ENCODE data around the gene THEM4.
"Not testable (repeated sequence)": the region's sequence is repeated elsewhere in the genome, so short reads cannot be mapped to it uniquely, and the experiment has no call there.

THEM4 gene

GRCh38 chr1:151858030-151858746 is 51.1 kb downstream of the THEM4 start:
- in situ Hi-C loops (cut with HindIII; ENCODE audit: low sequenced_read_pairs): no loop called here
- no peak for DNase-seq (ENCODE audit: low read depth)
- H3K4me3 ChIP-seq (ENCODE audit: low read depth, low read length): no peak overlapping the region
- no peak for TF ChIP-seq CTCF (IDR thresholded peaks at IDR 0.05; ENCODE audit: low read depth, low read length, missing control alignments)

- in situ Hi-C loops (cut with HindIII; ENCODE audit: low sequenced_read_pairs): no loop called here
- no peak overlapping the region for H3K4me3 ChIP-seq (ENCODE audit: low read depth, low read length)
- TF ChIP-seq CTCF (IDR thresholded peaks at IDR 0.05; ENCODE audit: low read depth, low read length, missing control alignments): no peak
- DNase-seq (ENCODE audit: low read depth): no peak
Measured at GRCh38 chr1:151855933-151856332, 53.4 kb downstream of the THEM4 start.

- H3K4me3 ChIP-seq (ENCODE audit: low read depth, low read length); DNase-seq (ENCODE audit: low read depth); in situ Hi-C loops (cut with HindIII; ENCODE audit: low sequenced_read_pairs): not testable (repeated sequence)
Measured at GRCh38 chr1:151855516-151855915, 53.8 kb downstream of the THEM4 start.

- no peak overlapping the region for H3K4me3 ChIP-seq (ENCODE audit: low read depth, low read length)
- in situ Hi-C loops (cut with HindIII; ENCODE audit: low sequenced_read_pairs): no loop called here
- no peak for DNase-seq (ENCODE audit: low read depth)
- no peak for TF ChIP-seq CTCF (IDR thresholded peaks at IDR 0.05; ENCODE audit: low read depth, low read length, missing control alignments)
Measured at GRCh38 chr1:151854658-151855057, 54.7 kb downstream of the THEM4 start.

GRCh38 chr1:151853411-151853943 is 55.8 kb downstream of the THEM4 start, which contains the start of gene THEM5:
Gene THEM5 (minus strand): TSS chr1:151853712. CDS start chr1:151853565, 147 bp downstream.
- no peak for DNase-seq (ENCODE audit: low read depth)
- in situ Hi-C loops (cut with HindIII; ENCODE audit: low sequenced_read_pairs): no loop called here
- no peak for TF ChIP-seq CTCF (IDR thresholded peaks at IDR 0.05; ENCODE audit: low read depth, low read length, missing control alignments)
- H3K4me3 ChIP-seq (ENCODE audit: low read depth, low read length): no peak within 1 kb of the TSS

GRCh38 chr1:151852733-151853132 is 56.6 kb downstream of the THEM4 start:
- no peak overlapping the region for H3K4me3 ChIP-seq (ENCODE audit: low read depth, low read length)
- no peak for TF ChIP-seq CTCF (IDR thresholded peaks at IDR 0.05; ENCODE audit: low read depth, low read length, missing control alignments)
- in situ Hi-C loops (cut with HindIII; ENCODE audit: low sequenced_read_pairs): no loop called here
- no peak for DNase-seq (ENCODE audit: low read depth)

GRCh38 chr1:151851886-151852285 is 57.4 kb downstream of the THEM4 start:
- in situ Hi-C loops (cut with HindIII; ENCODE audit: low sequenced_read_pairs): no loop called here
- no peak overlapping the region for H3K4me3 ChIP-seq (ENCODE audit: low read depth, low read length)
- no peak for TF ChIP-seq CTCF (IDR thresholded peaks at IDR 0.05; ENCODE audit: low read depth, low read length, missing control alignments)
- no peak for DNase-seq (ENCODE audit: low read depth)

All from astrocyte of the cerebellum (primary cell).